Gastroesophageal sphincter (tissue), 4 donors: ENCODE results near the gene CABLES2. TPM values are rescaled to one million over a fixed set of nuclear protein-coding genes. Genes with fewer than 3 reads are reported as not detected.
A peak's percentile ranks its signal among the peaks of the same experiment; 100 is the strongest.

ENCODE experiments used
- ATAC-seq: fragments of 150-250 bp; one replicate; pipeline ENCODE4 v1.9.1; 2016; ENCODE audit warnings: mild to moderate bottlenecking, moderate library complexity
- H3K27ac ChIP-seq, 4 donors: fragments of 200-600 bp; sonication (generic) in 3 of 4; 1 replicate in 3 of 4; 2 replicates in 1 of 4; pipeline ENCODE4 v1.5.1; 2016 to 2019
- H3K27me3 ChIP-seq: fragments of 200-600 bp; sonication (generic); one replicate; pipeline ENCODE4 v1.5.1; 2019
- H3K36me3 ChIP-seq, 2 donors: fragments of 200-600 bp; sonication (generic); one replicate each; pipeline ENCODE4 v1.5.1; 2019; ENCODE audit warnings: control low read depth in 1 of 2
- H3K4me1 ChIP-seq, 3 donors: fragments of 200-600 bp; sonication (generic); 1 replicate in 2 of 3; 2 replicates in 1 of 3; pipeline ENCODE4 v1.5.1; 2016 to 2019; ENCODE audit warnings: control low read depth in 2 of 3
- H3K4me3 ChIP-seq, 2 donors: fragments of 200-600 bp; sonication (generic); one replicate each; pipeline ENCODE4 v1.5.1; 2019; ENCODE audit warnings: mild to moderate bottlenecking in 1 of 2, moderate library complexity in 1 of 2
- H3K9me3 ChIP-seq, 3 donors: fragments of 200-600 bp; sonication (generic); one replicate each; pipeline ENCODE4 v1.5.1; 2017 to 2019; ENCODE audit warnings: control low read depth in 2 of 3
- CTCF ChIP-seq, 4 experiments: fragments of 200-600 bp in 2 of 4; fragments of 450-650 bp in 2 of 4; sonication (generic) in 1 of 4; IDR thresholded peaks; one replicate each; pipeline ENCODE4 v1.5.1; 2017 to 2019; ENCODE audit warnings: antibody characterized with exemption in 4 of 4, mild to moderate bottlenecking in 2 of 4, moderate library complexity in 2 of 4
- EP300 ChIP-seq: sonication (generic); formaldehyde crosslinking; IDR thresholded peaks from one replicate; pipeline ENCODE4 v1.6.1; 2017; ENCODE audit warnings: antibody characterized with exemption, mild to moderate bottlenecking
- POLR2A ChIP-seq, 2 donors: fragments of 450-650 bp; IDR thresholded peaks; one replicate each; pipeline ENCODE4 v1.6.1; 2017; ENCODE audit warnings: antibody characterized with exemption in 2 of 2, mild to moderate bottlenecking in 2 of 2, moderate library complexity in 1 of 2
- POLR2AphosphoS5 ChIP-seq: sonication (generic); formaldehyde crosslinking; IDR thresholded peaks from one replicate; pipeline ENCODE4 v1.6.1; 2017; ENCODE audit warnings: antibody characterized with exemption
- WGBS, 2 donors: methylation state at CpG; one replicate each; pipeline ENCODE4 v1.1.5; 2018; ENCODE audit warnings: low coverage in 1 of 2; 5-methylcytosine and 5-hydroxymethylcytosine counted together
- total RNA-seq, 4 donors: library from RNA; depleted of rRNA; stranded (reverse); fragments of >200 nt; gene quantifications; one replicate each; pipeline ENCODE4 v1.1.0, GENCODE V29; 2016

CABLES2 gene
- total RNA-seq, result 1 to 10 TPM; 2.7 to 9.8 (median 3.8) TPM

- peak within 1 kb of the TSS; percentile 70 to 78 for H3K4me3 ChIP-seq
- H3K27me3 ChIP-seq, result no peaks in the 10 kb centered on the region
- H3K27ac ChIP-seq, result peak within 1 kb of the TSS; percentile 20 to 81 (median 76)
- no peaks in the 10 kb centered on the region for H3K9me3 ChIP-seq
- TF ChIP-seq EP300, result no peak
- no peak for TF ChIP-seq POLR2A (IDR thresholded peaks at IDR 0.05)
- TF ChIP-seq POLR2AphosphoS5, result peak; percentile 9
- TF ChIP-seq CTCF (IDR thresholded peaks at IDR 0.05), result peak in 2 of 4 experiments; percentile 73 to 74
- peaks cover 0 to 5% of the 10 kb centered on the region in 2 donors for H3K36me3 ChIP-seq
- ATAC-seq, result peak; percentile 96
- H3K4me1 ChIP-seq, result peaks cover 0 to 51% (median 27%) of the 10 kb centered on the region in 3 donors
- no CpG with 5 or more reads among the region's 73 CpGs for WGBS, 2 donors
These were observed at the start of gene CABLES2 for GRCh38 chr20:62407221-62407992. CABLES2 (minus strand) TSS chr20:62407285; CDS start chr20:62407276, 9 bp downstream.

GRCh38 chr20:62455929-62456328 is 48.8 kb upstream of the CABLES2 start:
- 80% methylated on average over 2 of the region's 15 CpGs; no CpG with 5 or more reads in 1 of the 2 donors for WGBS, 2 donors
- Histone ChIP-seq H3K9me3 (no peaks in the 10 kb centered on the region), H3K4me1 (no peaks in the 10 kb centered on the region), H3K4me3 (no peak overlapping the region), H3K27me3 (peaks cover 82% of the 10 kb centered on the region), H3K27ac (no peak overlapping the region), H3K36me3 (no peaks in the 10 kb centered on the region)
- ATAC-seq, result no peak
- no peak for TF ChIP-seq POLR2AphosphoS5
- TF ChIP-seq POLR2A (IDR thresholded peaks at IDR 0.05), result no peak
- TF ChIP-seq CTCF (IDR thresholded peaks at IDR 0.05), result no peak
- no peak for TF ChIP-seq EP300

- peaks cover 85% of the 10 kb centered on the region for H3K27me3 ChIP-seq
- TF ChIP-seq EP300, result no peak
- no peak for TF ChIP-seq POLR2AphosphoS5
- TF ChIP-seq CTCF (IDR thresholded peaks at IDR 0.05), result no peak
- TF ChIP-seq POLR2A (IDR thresholded peaks at IDR 0.05), result no peak
- H3K9me3 ChIP-seq, result no peaks in the 10 kb centered on the region
- H3K36me3 ChIP-seq, result no peaks in the 10 kb centered on the region
- WGBS, 2 donors, result 81 to 84% methylated on average over 5 to 8 of the region's 30 CpGs
- no peak for ATAC-seq
- no peak overlapping the region for H3K4me3 ChIP-seq
- H3K4me1 ChIP-seq, result no peaks in the 10 kb centered on the region
- H3K27ac ChIP-seq, result no peak overlapping the region
These were observed 48.0 kb upstream of the CABLES2 start for GRCh38 chr20:62454904-62455636.

GRCh38 chr20:62453186-62453808 is 46.2 kb upstream of the CABLES2 start:
- Histone ChIP-seq H3K36me3 (no peaks in the 10 kb centered on the region), H3K4me1 (no peaks in the 10 kb centered on the region), H3K9me3 (no peaks in the 10 kb centered on the region), H3K27ac (no peak overlapping the region), H3K4me3 (no peak overlapping the region), H3K27me3 (peaks cover 85% of the 10 kb centered on the region)
- 90% methylated on average over 5 of the region's 17 CpGs; no CpG with 5 or more reads in 1 of the 2 donors for WGBS, 2 donors
- no peak for ATAC-seq
- TF ChIP-seq CTCF (IDR thresholded peaks at IDR 0.05), result no peak
- no peak for TF ChIP-seq POLR2A (IDR thresholded peaks at IDR 0.05)
- no peak for TF ChIP-seq POLR2AphosphoS5
- TF ChIP-seq EP300, result no peak
